Keratinocyte (primary cell): ENCODE results near the gene DCLK1. TPM values are rescaled to one million over a fixed set of nuclear protein-coding genes. Genes with fewer than 3 reads are reported as not detected.

Source experiments
- DNase-seq: peaks from one replicate; pipeline ENCODE4 v3.0.0-alpha.2; 2011; ENCODE audit warnings: low read depth, missing footprints, low spot score
- FAIRE-seq: peaks from 2 replicates; lab custom pipeline; 2011; peaks lifted over from hg19 to GRCh38; lab: Jason Lieb, UNC
- H2AFZ ChIP-seq: 2 replicates; pipeline ENCODE4 v1.6.0; 2012; ENCODE audit warnings: low read length, control low read depth, inconsistent platforms; ENCODE audit not compliant: control insufficient read depth
- H3K27ac ChIP-seq: 2 replicates; pipeline ENCODE4 v1.5.1; 2011; ENCODE audit warnings: low read length; ENCODE audit not compliant: control insufficient read depth, insufficient read depth
- H3K27me3 ChIP-seq: 3 replicates; pipeline ENCODE4 v1.6.0; 2011; ENCODE audit warnings: low read length; ENCODE audit not compliant: control insufficient read depth, insufficient read depth; ENCODE audit errors: extremely low read depth
- H3K36me3 ChIP-seq, 2 experiments: 2 replicates in 1 of 2; 3 replicates in 1 of 2; pipeline ENCODE4 v1.5.1; 2011; ENCODE audit warnings: low read length in 2 of 2, mild to moderate bottlenecking in 1 of 2; ENCODE audit not compliant: control insufficient read depth in 2 of 2, insufficient read depth in 2 of 2; ENCODE audit errors: extremely low read depth in 1 of 2
- H3K4me1 ChIP-seq: 3 replicates; pipeline ENCODE4 v1.5.1; 2011; ENCODE audit warnings: low read length; ENCODE audit not compliant: control insufficient read depth, insufficient read depth; ENCODE audit errors: extremely low read depth
- H3K4me2 ChIP-seq: 3 replicates; pipeline ENCODE4 v1.6.0; 2011; ENCODE audit warnings: low read depth, low read length; ENCODE audit not compliant: control insufficient read depth, insufficient read depth; ENCODE audit errors: extremely low read depth
- H3K4me3 ChIP-seq, 3 experiments: fragments of 200-600 bp in 1 of 3; sonication (generic) in 1 of 3; 2 replicates in 2 of 3; 3 replicates in 1 of 3; pipeline ENCODE4 v1.5.1; 2011 to 2016; ENCODE audit warnings: low read length in 3 of 3, mild to moderate bottlenecking in 3 of 3, control low read depth in 2 of 3, inconsistent platforms in 1 of 3, low read depth in 1 of 3, mixed read lengths in 1 of 3, mixed run types in 1 of 3, moderate library complexity in 1 of 3; ENCODE audit not compliant: control insufficient read depth in 2 of 3, insufficient read depth in 2 of 3; ENCODE audit errors: extremely low read depth in 1 of 3
- H3K79me2 ChIP-seq: 2 replicates; pipeline ENCODE4 v1.6.0; 2012; ENCODE audit warnings: low read length; ENCODE audit not compliant: control insufficient read depth, insufficient read depth
- H3K9ac ChIP-seq: 3 replicates; pipeline ENCODE4 v1.6.0; 2011; ENCODE audit warnings: low read length; ENCODE audit not compliant: control insufficient read depth, insufficient read depth; ENCODE audit errors: extremely low read depth
- H3K9me1 ChIP-seq: 3 replicates; pipeline ENCODE4 v1.6.0; 2011; ENCODE audit warnings: low read length; ENCODE audit not compliant: control insufficient read depth, insufficient read depth; ENCODE audit errors: extremely low read depth
- H3K9me3 ChIP-seq: 2 replicates; pipeline ENCODE4 v1.5.1; 2012; ENCODE audit warnings: low read depth, low read length; ENCODE audit not compliant: control insufficient read depth
- H4K20me1 ChIP-seq: 3 replicates; pipeline ENCODE4 v1.6.0; 2011; ENCODE audit warnings: low read length; ENCODE audit not compliant: control insufficient read depth, insufficient read depth; ENCODE audit errors: extremely low read depth
- CTCF ChIP-seq, 3 experiments: IDR thresholded peaks in 1 of 3; conservative IDR thresholded peaks in 1 of 3; optimal IDR thresholded peaks in 1 of 3; 2 replicates in 2 of 3; 3 replicates in 1 of 3; pipeline versions ENCODE3 to v1.5.1; 2011; ENCODE audit warnings: low read length in 3 of 3, mild to moderate bottlenecking in 3 of 3, moderate library complexity in 2 of 3, control low read depth in 1 of 3, inconsistent platforms in 1 of 3; ENCODE audit not compliant: insufficient read depth in 2 of 3; ENCODE audit errors: extremely low read depth in 1 of 3
- EZH2 ChIP-seq: IDR thresholded peaks from one replicate; pipeline ENCODE4 v1.6.1; 2012; ENCODE audit warnings: inconsistent platforms, mild to moderate bottlenecking, low read length, moderate library complexity
- dilution Hi-C: fragments of 300-500 bp; cut with MboI; formaldehyde crosslinking; loops from one replicate; pipeline ENCODE4 v1.7.0; 2020; ENCODE audit warnings: low sequenced_read_pairs; ENCODE audit not compliant: extremely low pct_ligation_motif_present
- polyA plus RNA-seq, 5 experiments: library from polyadenylated mRNA; depleted of rRNA in 3 of 5; stranded (reverse) in 3 of 5; stranded (forward) in 1 of 5; unstranded in 1 of 5; fragments of >200 nt; gene quantifications; 1 replicate in 1 of 5; 2 replicates in 3 of 5; 3 replicates in 1 of 5; pipeline versions ENCODE4 v1.2.1 to v1.2.3, GENCODE V29; 2011 to 2012; ENCODE audit warnings: missing spikeins in 2 of 5, low read depth in 1 of 5, low replicate concordance in 1 of 5

Gene DCLK1
- polyA plus RNA-seq, 1 donor (not counting 4 experiments of a cell fraction or from before 2014, with no cell fraction given), result 0.04 TPM

GRCh38 chr13:35945368-35945767, 185.8 kb downstream of the DCLK1 start:
- Histone ChIP-seq H3K4me3 (no peak overlapping the region), H4K20me1 (no peaks in the 10 kb centered on the region), H3K27me3 (no peaks in the 10 kb centered on the region), H3K4me1 (no peaks in the 10 kb centered on the region), H2AFZ (no peak overlapping the region), H3K9me3 (no peaks in the 10 kb centered on the region), H3K79me2 (no peaks in the 10 kb centered on the region), H3K9ac (no peak overlapping the region), H3K36me3 (no peaks in the 10 kb centered on the region), H3K27ac (no peak overlapping the region), H3K9me1 (no peaks in the 10 kb centered on the region), H3K4me2 (no peak overlapping the region)
- DNase-seq (no peak), FAIRE-seq (no peak)
- TF ChIP-seq CTCF (optimal IDR thresholded peaks at IDR 0.05 in 1 of 3, IDR thresholded peaks at IDR 0.05 in 1 of 3, conservative IDR thresholded peaks at IDR 0.05 in 1 of 3; ENCODE audit: extremely low read depth in 1 of 3, insufficient read depth in 2 of 3, low read length in 3 of 3) (no peak), EZH2 (no peak)
- dilution Hi-C loops, result no loop called here

GRCh38 chr13:35941374-35941773, 189.8 kb downstream of the DCLK1 start:
- Histone ChIP-seq H3K9me3 (no peaks in the 10 kb centered on the region), H3K79me2 (no peaks in the 10 kb centered on the region)
- dilution Hi-C loops, result no loop called here

More at GRCh38 chr13:35941374-35941773, 189.8 kb downstream of the DCLK1 start:
- no peak overlapping the region for H3K9ac ChIP-seq
- H3K36me3 ChIP-seq, result no peaks in the 10 kb centered on the region
- FAIRE-seq (no peak), DNase-seq (no peak)
- no peaks in the 10 kb centered on the region for H3K9me1 ChIP-seq
- H3K27me3 ChIP-seq, result no peaks in the 10 kb centered on the region
- H3K4me2 ChIP-seq, result no peak overlapping the region
- no peak overlapping the region for H2AFZ ChIP-seq
- no peak overlapping the region for H3K27ac ChIP-seq
- H3K4me3 ChIP-seq, result no peak overlapping the region
- TF ChIP-seq EZH2, result no peak
- TF ChIP-seq CTCF (optimal IDR thresholded peaks at IDR 0.05 in 1 of 3, IDR thresholded peaks at IDR 0.05 in 1 of 3, conservative IDR thresholded peaks at IDR 0.05 in 1 of 3; ENCODE audit: extremely low read depth in 1 of 3, insufficient read depth in 2 of 3, low read length in 3 of 3), result no peak
- no peaks in the 10 kb centered on the region for H3K4me1 ChIP-seq
- H4K20me1 ChIP-seq, result no peaks in the 10 kb centered on the region
